HepG2 (cell line): ENCODE data around the gene NAA15.

Experiments used
- ATF7 ChIP-seq, 2 experiments: fragments of 450-650 bp in 1 of 2; sonication (generic) in 1 of 2; formaldehyde crosslinking in 1 of 2; IDR thresholded peaks; 2 replicates each; pipeline versions ENCODE4 v1.4.0 to v1.6.1; 2016 to 2020; ENCODE audit warnings: antibody characterized with exemption in 1 of 2, mild to moderate bottlenecking in 1 of 2, missing genetic modification reagents in 1 of 2
- CTCF ChIP-seq: sonication (generic); formaldehyde crosslinking; IDR thresholded peaks from 2 replicates; pipeline ENCODE4 v1.5.0; 2020; ENCODE audit warnings: mild to moderate bottlenecking, missing genetic modification reagents, moderate library complexity
- RFX5 ChIP-seq: IDR thresholded peaks from 2 replicates; pipeline ENCODE4 v1.6.1; 2011; ENCODE audit warnings: low read depth, low read length, improper control_type of control experiment
- SUZ12 ChIP-seq: fragments of 150-350 bp; IDR thresholded peaks from 2 replicates; pipeline ENCODE4 v1.6.1; 2014; ENCODE audit warnings: low read depth, low read length
- ZNF232 ChIP-seq: sonication (generic); formaldehyde crosslinking; IDR thresholded peaks from 2 replicates; pipeline ENCODE4 v1.4.0; 2020; ENCODE audit warnings: missing genetic modification reagents, borderline replicate concordance

GRCh38 chr4:139319571-139319970, 18.3 kb downstream of the NAA15 start:
- TF ChIP-seq ATF7 (IDR thresholded peaks at IDR 0.05), result no peak
- TF ChIP-seq ATF7 (CRISPR knock-in tag; IDR thresholded peaks at IDR 0.05), result no peak
- no peak for TF ChIP-seq CTCF (CRISPR knock-in tag)
- TF ChIP-seq ZNF232 (CRISPR knock-in tag), result no peak
- no peak for TF ChIP-seq SUZ12
- TF ChIP-seq RFX5, result no peak
